Measurements from ENCODE around the gene ANGPTL7. TPM values are rescaled to one million over a fixed set of nuclear protein-coding genes. Genes with fewer than 3 reads are reported as not detected.

Gene ANGPTL7, protein sequence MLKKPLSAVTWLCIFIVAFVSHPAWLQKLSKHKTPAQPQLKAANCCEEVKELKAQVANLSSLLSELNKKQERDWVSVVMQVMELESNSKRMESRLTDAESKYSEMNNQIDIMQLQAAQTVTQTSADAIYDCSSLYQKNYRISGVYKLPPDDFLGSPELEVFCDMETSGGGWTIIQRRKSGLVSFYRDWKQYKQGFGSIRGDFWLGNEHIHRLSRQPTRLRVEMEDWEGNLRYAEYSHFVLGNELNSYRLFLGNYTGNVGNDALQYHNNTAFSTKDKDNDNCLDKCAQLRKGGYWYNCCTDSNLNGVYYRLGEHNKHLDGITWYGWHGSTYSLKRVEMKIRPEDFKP
- total RNA-seq (1 to 10 TPM; 1.4 to 6.4 (median 3.2) TPM), polyA plus RNA-seq (1 to 10 TPM in 1 of 3 donors, under 1 TPM in 1, not detected in 1; 0.51 to 1.2 TPM)

DNA sequence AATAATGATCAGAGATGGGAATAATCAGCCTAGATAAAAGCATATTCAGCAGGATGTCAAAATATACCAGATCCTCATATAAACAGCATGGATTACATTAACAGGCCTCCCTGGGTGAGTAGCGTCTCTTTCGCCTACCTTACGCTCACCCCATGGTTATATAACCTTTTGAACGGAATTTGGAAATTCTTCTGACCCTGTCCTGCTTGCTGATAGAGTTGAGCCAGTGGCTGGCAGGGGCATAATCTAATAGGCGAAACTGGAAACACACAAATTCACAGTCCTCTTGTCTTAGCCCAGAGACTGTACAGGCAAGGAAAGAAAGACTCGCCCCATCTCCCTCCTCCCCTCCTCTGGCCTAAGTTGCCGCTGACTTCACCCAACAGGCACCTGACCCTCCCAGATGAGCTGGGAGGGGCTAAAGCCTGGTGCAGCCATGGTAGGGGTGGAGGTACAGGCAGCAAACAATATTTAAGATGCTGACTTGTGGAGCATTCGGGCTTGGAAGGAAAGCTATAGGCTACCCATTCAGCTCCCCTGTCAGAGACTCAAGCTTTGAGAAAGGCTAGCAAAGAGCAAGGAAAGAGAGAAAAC lies at the start of gene ANGPTL7:
TSS of gene ANGPTL7 (plus strand) at position 498 of the 594 bp plus-strand sequence. CDS start 225 bp downstream, outside the sequence.
- peak in 2 of 4 donors; percentile 21 to 25 for TF ChIP-seq POLR2AphosphoS5 (IDR thresholded peaks at IDR 0.05)
- TF ChIP-seq, protein P1, sequence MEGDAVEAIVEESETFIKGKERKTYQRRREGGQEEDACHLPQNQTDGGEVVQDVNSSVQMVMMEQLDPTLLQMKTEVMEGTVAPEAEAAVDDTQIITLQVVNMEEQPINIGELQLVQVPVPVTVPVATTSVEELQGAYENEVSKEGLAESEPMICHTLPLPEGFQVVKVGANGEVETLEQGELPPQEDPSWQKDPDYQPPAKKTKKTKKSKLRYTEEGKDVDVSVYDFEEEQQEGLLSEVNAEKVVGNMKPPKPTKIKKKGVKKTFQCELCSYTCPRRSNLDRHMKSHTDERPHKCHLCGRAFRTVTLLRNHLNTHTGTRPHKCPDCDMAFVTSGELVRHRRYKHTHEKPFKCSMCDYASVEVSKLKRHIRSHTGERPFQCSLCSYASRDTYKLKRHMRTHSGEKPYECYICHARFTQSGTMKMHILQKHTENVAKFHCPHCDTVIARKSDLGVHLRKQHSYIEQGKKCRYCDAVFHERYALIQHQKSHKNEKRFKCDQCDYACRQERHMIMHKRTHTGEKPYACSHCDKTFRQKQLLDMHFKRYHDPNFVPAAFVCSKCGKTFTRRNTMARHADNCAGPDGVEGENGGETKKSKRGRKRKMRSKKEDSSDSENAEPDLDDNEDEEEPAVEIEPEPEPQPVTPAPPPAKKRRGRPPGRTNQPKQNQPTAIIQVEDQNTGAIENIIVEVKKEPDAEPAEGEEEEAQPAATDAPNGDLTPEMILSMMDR (IDR thresholded peaks at IDR 0.05) = no peak
- no peak for DNase-seq
- Histone ChIP-seq H3K27me3 (no peaks in the 10 kb centered on the region), H3K36me3 (peaks cover 7 to 44% (median 17%) of the 10 kb centered on the region in 4 donors), H3K4me1 (peaks cover 0 to 25% (median 12%) of the 10 kb centered on the region in 4 donors), H3K4me3 (no peak within 1 kb of the TSS), H3K27ac (peak within 1 kb of the TSS in 3 of 4 donors; percentile 32 to 54 (median 43)), H3K9me3 (no peaks in the 10 kb centered on the region)
- intact Hi-C loops (cut with DNase I) = no loop called here
- 94 to 96% methylated on average over 8 of the region's 8 CpGs for WGBS, 2 donors

DNA sequence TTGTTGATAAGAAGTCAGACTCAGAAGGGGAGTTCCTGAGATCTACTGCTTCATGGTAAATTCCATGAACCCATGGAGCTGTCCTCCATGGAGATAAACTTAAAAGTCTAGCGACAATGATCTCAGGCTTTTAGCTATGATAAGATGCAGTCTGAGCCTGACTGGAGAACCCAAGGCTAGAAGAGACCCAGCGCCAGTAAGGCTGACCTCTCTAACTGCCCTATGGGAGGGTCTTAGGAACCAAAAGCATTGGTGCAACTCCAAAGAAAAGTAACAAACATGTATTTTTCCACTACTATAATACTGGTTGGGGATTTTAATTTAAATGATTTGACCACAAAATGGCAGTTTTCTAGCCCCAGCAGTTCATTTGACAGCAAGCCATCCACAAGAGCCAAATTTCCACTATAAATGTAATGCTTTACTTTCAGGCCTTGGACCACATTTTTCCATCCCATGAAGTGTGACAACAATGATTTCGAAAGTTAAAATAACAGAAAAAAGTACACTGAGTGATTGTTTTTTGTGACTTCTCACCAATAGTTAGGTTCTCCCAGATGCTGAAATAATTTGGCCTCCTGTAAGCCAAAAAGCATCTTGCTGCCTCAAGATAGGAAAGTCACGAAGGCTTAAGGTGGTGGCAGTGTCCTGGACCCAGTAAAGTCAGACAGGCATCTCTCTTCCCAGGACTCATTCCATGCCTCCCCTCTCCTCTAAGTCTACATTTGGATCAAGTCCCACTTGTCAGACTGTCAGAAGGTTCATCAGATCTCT lies 46.4 kb upstream of the ANGPTL7 start:
- no peak for DNase-seq

DNA sequence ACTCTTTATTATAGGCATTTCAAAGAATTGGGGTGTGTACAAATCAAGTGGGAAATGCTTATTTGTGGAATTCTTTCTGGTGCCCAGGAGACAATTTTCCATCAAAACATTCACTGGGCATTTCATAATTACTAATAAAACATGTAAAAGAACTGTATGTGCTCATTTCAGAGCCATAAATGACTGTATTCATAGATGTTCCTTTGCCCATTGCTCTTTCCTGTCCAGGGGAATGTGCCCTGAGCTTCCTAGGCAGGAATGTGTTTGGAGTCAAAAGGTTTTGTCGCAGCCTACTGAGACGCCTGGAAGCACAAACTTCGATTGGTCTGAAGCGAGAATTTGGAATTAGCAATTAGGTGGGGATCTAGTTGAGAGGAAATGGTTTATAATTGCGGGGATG lies 45.8 kb upstream of the ANGPTL7 start:
- Histone ChIP-seq H3K27ac (no peak overlapping the region), H3K4me1 (no peaks in the 10 kb centered on the region), H3K27me3 (no peaks in the 10 kb centered on the region), H3K9me3 (no peaks in the 10 kb centered on the region), H3K4me3 (no peak overlapping the region), H3K36me3 (peaks cover 12 to 91% (median 38%) of the 10 kb centered on the region in 4 donors)
- DNase-seq = no peak
- 96 to 97% methylated on average over 5 of the region's 5 CpGs for WGBS, 2 donors
- TF ChIP-seq EP300 (IDR thresholded peaks at IDR 0.05) (no peak), POLR2AphosphoS5 (IDR thresholded peaks at IDR 0.05) (no peak), POLR2A (IDR thresholded peaks at IDR 0.05) (no peak)
- TF ChIP-seq, protein P1 (IDR thresholded peaks at IDR 0.05) = no peak
- intact Hi-C loops (cut with DNase I) = no loop called here

More for the DNA sequence above, 46.4 kb upstream of the ANGPTL7 start:
- Histone ChIP-seq H3K27ac (no peak overlapping the region), H3K36me3 (peaks cover 12 to 91% (median 41%) of the 10 kb centered on the region in 4 donors), H3K9me3 (no peaks in the 10 kb centered on the region), H3K4me1 (no peaks in the 10 kb centered on the region), H3K4me3 (no peak overlapping the region), H3K27me3 (no peaks in the 10 kb centered on the region)
- TF ChIP-seq POLR2AphosphoS5 (IDR thresholded peaks at IDR 0.05) = no peak
- TF ChIP-seq, protein P1 (IDR thresholded peaks at IDR 0.05) = no peak
- no peak for TF ChIP-seq POLR2A (IDR thresholded peaks at IDR 0.05)
- TF ChIP-seq EP300 (IDR thresholded peaks at IDR 0.05) = no peak
- intact Hi-C loops (cut with DNase I) = no loop called here
- 93 to 94% methylated on average over 4 of the region's 4 CpGs for WGBS, 2 donors

DNA sequence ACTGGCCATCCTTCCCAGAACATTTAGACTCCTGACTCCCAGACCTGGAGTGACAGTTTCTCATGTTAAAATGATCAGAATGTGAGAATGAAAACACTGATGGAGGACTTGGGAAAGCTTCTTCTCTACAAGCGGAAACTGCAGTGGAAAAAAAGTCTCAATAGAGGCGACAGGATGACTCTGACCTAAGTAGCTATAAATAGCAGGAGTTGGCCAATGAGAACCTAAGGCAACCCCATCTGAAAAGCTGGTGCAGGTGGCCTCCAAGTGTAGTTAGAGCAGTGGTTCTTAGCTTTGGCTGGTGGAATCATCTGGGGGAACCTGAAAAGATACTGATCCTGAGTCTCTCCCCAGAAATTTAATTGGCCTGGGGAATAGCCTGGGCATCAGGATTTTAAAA lies 45.2 kb upstream of the ANGPTL7 start:
- 84 to 92% methylated on average over 2 of the region's 2 CpGs for WGBS, 2 donors
- TF ChIP-seq, protein P1 (IDR thresholded peaks at IDR 0.05) = no peak
- TF ChIP-seq POLR2A (IDR thresholded peaks at IDR 0.05) (no peak), POLR2AphosphoS5 (IDR thresholded peaks at IDR 0.05) (no peak), EP300 (IDR thresholded peaks at IDR 0.05) (no peak)
- intact Hi-C loops (cut with DNase I) = no loop called here
- Histone ChIP-seq H3K4me3 (no peak overlapping the region), H3K27ac (no peak overlapping the region), H3K9me3 (no peaks in the 10 kb centered on the region), H3K4me1 (no peaks in the 10 kb centered on the region), H3K36me3 (peaks cover 12 to 91% (median 37%) of the 10 kb centered on the region in 4 donors), H3K27me3 (no peaks in the 10 kb centered on the region)
- no peak for DNase-seq

Measured in sigmoid colon (tissue), 7 donors.